ENCODE measurements around the gene HOXD12.

The HOXD12 gene

DNA sequence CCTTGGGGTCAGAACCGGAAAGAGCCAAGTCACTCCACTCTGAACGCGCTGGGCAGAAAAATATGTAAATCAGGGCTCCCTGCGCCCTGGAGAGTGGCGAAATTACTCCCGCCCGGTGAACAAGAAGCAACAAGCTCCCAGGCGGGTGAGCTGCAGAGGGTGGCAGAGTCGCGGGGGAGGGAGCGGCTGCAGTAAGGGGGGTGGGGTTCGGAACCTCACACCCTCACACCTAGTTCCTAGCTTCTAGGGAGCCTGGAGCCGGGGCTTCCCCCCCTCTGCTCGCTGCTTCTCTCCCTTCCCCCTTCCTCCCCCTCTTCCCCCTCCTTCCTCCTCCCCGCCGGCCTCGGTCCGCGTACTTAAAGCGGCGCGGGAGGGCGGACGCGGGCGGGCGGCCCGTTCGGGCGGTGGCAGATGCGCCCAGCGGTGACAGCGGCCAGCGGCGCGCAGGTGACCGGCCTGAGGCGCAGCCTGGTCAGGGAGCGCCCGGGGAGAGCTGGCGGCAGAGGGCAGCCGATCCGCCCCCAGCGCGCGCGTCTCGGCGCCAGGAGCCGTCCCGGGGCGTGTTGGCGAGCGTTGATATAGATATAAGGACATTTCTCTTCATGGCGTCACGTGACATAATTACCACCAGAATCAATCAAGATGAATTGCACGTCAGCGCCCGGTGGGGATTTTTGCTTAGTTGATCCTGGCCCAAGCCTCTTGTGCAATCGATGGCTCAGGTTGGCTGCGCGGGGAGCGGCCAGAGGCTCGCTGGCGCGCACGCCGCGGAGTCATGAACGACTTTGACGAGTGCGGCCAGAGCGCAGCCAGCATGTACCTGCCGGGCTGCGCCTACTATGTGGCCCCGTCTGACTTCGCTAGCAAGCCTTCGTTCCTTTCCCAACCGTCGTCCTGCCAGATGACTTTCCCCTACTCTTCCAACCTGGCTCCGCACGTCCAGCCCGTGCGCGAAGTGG lies 7.3 kb downstream of the HOXD12 start, which contains the start of gene HOXD11:
HOXD11 (plus strand) TSS at position 700 of the 959 bp plus-strand sequence; CDS start at position 776, 76 bp downstream.
- DNase-seq (ENCODE audit: low spot score), result no peak

DNA sequence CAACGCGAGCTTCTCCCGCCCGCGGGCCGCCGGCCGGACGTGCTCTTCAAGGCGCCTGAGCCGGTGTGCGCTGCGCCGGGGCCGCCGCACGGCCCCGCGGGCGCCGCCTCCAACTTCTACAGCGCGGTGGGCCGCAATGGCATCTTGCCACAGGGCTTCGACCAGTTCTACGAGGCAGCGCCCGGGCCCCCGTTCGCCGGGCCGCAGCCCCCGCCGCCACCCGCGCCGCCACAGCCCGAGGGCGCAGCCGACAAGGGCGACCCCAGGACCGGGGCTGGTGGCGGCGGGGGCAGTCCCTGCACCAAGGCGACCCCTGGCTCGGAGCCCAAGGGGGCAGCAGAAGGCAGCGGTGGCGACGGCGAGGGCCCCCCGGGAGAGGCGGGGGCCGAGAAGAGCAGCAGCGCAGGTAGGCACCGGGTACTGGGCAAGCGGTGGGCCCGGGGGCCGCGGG lies 8.2 kb downstream of the HOXD12 start:
- no peak for DNase-seq (ENCODE audit: low spot score)

DNA sequence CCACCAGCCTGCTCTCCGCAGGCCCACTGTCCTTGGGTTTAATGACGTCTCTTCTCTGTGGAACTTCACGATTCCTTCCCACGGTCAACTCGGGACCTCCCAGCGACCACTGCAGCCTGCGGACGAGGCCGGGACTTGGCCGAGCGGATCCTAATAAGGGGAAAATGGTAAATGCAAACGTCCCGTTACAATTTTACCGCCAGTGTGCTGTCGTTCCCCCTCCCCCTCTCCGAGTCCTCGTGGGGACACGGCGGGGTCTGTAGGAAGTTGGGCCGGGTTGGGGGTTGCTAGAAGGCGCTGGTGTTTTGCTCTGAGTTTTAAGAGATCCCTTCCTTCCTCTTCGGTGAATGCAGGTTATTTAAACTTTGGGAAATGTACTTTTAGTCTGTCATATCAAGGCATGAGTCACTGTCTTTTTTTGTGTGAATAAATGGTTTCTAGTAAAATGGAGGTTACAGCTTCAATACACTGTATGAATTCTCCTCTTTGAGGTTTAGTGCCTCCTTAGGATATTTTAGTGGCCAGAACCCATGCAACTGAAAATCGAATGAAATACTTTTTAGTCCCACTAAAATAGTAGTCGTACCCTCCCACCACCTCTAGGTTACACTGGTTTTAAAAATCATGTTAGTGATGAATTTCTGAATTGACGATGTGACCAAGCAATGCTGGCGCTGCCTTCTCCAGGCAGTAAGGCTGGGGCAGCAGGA lies 9.8 kb downstream of the HOXD12 start:
- DNase-seq (ENCODE audit: low spot score), result no peak

DNA sequence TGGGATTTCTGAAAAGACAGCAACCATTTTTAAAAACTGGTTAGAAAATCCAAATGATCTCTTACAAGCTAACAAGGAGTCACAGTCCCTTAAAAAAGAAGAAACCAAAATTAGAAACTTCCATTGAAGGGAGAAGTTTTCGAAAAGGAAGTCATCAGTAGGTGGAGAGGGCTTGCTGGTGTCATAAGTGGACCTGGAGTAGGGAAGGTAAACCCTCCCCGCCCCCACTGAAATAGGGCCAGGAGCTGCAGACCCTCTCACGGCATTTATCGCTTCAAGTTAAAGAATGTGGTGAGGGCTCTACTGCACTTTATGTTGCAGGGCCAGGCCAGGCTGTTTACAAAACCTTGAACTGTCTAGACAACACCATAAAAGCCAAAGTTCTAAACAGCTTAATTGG lies 10.4 kb downstream of the HOXD12 start:
- no peak for DNase-seq (ENCODE audit: low spot score)

DNA sequence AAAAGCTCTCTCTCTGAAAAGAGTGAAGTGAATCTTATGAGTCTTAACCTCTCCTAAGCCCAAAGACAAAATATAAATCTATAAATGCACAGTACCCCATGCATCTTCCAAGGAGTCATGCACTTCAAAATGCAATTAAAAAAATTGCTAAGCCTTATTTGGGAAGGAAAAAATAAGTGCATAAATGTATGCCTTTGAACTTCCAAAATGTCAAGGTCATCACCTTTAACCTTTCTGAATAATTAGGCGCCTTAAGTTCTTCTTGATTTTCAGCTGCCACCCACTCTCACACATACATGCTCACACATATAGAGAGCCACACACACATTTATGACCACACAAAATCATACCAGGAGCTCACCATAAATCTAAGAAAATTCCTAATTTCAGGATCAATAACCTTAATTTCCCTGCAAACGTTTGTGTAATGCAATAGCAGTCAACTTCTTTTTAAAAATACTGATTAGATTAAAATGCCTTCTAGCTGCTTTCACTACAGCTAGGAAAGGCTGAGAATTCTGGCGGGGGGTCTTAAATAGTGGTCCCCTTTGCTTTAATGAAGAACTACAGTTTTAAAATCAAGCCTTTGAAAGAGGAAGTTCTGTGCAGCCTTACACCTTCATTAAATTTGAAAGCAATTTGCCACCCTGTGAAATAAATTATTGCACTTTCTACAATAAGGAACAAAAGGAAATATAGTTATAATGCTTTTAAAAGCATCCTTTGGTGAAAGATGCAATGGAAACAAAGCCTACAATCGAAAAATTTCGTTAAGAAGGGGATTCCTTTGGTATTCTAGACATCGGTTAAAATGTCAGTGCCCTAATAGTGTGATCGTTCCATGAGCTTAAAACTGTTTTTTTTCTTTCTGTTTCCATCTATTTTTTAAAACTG lies 11.1 kb downstream of the HOXD12 start:
- no peak for DNase-seq (ENCODE audit: low spot score)

DNA sequence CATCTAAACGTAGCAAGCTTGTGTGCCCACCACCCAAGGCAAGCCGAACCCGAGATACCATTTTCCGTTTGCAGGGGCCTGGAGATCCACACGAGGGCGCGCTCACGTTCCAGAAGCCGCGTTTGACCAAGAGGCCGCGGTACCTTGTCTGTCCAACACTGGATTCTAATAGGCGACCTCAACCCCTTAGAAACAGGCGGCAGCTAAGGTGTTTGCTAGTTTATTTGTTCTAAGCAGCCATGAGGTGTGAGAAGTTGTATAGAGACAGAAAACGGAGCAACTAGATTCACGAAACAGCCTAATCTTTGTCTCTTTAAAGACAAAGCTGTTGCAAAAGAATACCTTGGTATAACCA lies 11.7 kb downstream of the HOXD12 start:
- no peak for DNase-seq (ENCODE audit: low spot score)

DNA sequence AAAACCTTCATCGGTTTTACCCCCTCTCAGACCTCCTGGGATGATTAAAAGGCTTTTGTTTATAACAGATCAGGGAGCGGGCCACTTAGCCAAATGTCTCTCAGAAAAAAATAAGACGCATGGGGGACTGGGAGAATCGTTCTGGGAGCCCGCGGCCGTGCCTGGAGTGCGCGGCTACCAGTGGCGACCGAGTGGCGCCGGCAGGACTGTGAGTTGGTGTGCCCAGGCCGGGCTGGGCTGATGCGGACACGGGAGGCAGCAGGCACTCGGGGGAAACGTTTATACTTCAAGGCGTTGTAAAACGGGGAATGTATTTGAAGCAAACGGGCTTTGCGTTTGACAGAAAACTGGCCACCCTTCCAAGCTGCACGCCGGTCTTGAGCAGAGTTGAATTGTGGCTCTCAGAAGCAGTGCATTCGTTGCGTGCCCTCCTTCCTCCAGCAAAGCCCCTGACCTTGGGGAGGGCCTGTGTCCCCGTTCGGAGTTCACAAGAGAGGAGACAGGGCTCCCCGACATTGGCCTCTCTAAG lies 12.3 kb downstream of the HOXD12 start:
- no peak for DNase-seq (ENCODE audit: low spot score)

DNA sequence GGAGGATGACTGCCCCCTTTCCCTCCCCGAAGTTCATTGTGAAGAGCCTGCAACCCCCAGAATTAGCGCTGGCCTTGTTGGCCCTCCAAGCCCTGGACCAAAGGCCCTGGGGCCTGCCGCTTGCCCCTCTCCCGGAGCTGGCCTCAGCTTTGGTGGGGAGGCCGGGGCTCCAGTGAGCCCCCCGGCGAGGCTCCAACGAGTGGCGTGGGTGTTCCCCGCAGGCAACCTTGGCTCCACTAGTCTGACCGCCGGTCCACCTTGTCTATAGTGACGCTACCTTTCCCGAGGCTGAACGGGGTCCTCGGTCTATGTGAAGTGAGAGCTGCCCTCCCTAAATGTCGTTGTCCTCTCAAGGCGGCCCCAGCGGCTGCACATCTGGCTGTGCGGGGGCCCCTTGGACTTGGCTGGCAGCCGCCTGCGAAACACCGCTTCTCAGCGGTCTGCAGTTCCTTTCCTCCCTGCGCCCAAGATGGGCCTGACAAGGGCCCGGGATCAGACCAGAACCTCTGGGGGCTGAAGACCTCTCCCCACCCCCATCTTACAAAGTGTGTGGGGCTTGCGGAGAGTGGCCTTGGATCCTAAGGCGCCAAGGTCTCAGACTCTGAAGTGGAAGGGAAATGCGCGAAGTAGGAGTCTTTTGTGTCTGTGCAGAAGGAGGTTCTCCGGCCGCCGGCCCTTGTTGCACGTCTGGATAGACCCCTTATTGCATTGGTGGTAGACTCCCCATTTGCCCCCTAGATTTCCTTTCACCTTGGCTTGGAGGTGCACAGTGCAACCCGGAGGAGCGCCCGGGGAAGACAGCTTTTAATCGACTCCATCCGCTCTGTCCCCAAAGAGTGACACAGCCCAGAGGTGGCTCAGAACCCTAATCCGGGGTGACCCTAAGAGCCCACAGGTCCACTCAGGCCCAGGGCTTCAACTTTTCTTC lies 13.0 kb downstream of the HOXD12 start:
- no peak for DNase-seq (ENCODE audit: low spot score)

DNA sequence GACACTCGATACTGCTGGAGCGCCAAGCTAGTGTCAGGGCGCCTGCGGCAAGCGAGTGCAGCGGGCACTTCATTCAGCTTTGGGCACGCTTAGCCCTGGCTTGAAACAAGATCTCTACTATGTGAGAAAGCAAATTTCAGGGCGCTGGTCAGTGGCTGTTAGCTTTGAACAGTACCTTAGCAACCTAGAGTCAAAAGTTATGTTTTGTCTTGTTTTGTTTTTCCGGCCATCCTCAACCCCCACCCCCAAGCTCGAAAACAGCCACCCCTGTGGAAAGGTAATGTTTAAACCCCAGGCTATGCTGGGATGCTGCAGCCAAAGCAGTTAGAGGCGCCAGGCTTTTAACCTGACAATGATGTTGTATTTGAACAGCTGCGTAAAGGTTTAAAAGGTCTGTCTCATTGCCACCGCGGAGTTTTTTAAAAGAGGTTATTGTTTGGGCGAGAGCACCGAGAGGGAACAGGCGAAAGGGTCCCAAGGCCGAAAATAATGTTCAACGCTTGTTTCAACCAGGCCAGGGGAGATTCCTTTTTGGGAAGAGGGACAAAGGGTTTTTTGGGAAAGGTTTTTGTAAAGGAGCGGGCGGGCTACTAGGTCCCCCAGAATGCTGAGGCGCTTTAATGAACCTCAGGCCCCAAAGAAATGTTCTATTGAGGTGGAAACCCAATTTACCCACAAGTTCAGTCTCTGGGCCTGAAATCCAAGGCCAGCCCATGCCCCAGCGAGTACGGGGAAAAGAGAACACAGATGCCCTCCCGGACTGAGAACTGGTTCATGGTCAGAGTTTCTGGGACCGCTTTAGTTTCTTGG lies 14.7 kb downstream of the HOXD12 start:
- DNase-seq (ENCODE audit: low spot score), result no peak

DNA sequence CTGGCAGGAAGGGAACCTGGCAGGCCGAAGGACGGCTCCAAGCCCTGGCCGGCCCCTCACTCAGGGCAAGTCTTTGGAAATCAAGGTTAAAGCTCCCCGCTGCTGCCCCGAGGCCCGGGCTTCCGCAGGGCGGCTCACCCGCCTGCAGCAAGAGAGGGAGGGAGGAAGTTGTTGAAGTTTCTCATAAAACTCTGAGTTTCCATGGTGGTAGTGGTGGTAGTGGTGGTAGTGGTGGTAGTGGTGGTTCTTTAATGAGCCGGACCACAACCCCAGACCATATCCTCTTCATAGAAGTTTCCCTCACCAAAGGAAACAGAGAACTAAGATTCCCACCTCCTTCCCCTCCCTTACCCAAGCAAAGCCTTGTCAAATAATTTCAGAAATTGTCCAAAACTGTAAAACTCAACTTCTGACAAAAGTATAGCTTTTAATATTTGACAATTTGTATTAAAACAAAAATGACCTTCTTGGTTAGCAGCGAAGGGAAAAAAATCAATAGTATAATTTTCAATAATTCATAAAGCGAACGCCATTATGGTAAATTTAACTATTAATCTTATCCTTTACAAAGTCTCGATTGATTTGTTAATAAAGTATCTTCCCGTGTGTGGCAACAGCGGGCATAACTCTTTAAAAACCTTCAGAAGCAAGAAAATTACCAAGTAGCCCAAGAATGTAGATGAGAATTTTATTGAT lies 15.5 kb downstream of the HOXD12 start:
- DNase-seq (ENCODE audit: low spot score), result no peak

DNA sequence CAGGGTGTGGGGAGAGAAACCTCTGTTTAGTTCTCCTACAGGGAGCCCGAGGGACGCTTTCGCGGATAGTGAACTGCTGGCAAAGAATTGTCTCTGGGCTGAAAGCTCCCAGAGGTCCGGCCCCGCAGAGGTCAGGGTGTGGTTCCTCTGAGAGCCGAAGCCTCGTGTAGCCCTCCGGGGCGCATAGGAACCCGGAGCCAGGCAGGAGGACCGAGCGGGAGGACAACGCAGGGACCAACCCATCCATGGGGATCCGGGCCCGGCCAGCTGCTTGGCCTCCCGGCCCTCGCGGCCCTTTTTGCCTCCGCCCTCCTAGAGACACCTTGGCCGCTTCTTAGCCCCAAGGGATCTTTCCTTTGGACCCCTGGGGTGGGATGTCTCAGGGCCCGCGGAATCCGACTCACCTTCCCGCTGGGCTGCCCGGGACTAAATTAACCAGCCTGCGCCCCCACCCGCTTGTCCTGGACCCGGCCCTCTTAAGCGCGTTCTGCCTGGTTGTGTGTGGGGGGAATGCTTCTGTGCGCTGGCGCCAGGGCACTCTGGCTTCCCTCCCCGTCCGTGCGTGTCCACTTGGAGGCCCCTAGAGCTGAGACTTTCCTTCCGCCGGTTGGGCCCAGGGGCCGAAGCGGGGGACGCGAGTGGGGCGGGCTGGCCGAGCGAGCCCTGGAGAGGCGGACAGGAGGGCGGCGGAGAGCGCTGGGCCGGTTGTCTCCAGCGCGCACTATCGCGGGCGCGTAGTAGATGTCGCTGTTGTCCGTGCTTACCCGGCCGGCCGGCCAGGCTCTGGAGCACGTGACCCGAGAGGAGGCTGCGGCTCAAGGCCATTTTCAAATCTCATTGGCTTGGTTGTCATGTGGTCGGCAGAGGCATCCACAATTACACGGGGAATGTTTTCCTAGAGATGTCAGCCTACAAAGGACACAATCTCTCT lies 16.6 kb downstream of the HOXD12 start, which contains the start of gene HOXD10:
HOXD10 (plus strand) TSS at position 896 of the 931 bp plus-strand sequence. CDS start 56 bp downstream, outside the sequence.
- no peak for DNase-seq (ENCODE audit: low spot score)

DNA sequence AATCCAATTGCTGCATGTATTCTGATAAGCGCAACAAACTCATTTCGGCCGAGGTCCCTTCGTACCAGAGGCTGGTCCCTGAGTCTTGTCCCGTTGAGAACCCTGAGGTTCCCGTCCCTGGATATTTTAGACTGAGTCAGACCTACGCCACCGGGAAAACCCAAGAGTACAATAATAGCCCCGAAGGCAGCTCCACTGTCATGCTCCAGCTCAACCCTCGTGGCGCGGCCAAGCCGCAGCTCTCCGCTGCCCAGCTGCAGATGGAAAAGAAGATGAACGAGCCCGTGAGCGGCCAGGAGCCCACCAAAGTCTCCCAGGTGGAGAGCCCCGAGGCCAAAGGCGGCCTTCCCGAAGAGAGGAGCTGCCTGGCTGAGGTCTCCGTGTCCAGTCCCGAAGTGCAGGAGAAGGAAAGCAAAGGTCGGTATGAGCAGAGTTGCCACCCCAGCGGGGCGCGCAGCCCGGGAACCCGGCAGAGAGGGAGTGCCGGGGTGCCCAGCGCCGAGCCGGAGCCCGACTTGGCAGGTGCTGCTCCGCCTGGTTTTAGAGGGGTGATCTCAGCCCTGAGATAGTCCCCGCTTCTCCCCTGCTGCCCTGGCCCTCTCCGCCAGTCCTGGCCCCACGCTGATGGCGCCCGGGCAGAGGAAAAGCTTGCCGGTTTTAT lies 17.7 kb downstream of the HOXD12 start:
- DNase-seq (ENCODE audit: low spot score), result no peak

DNA sequence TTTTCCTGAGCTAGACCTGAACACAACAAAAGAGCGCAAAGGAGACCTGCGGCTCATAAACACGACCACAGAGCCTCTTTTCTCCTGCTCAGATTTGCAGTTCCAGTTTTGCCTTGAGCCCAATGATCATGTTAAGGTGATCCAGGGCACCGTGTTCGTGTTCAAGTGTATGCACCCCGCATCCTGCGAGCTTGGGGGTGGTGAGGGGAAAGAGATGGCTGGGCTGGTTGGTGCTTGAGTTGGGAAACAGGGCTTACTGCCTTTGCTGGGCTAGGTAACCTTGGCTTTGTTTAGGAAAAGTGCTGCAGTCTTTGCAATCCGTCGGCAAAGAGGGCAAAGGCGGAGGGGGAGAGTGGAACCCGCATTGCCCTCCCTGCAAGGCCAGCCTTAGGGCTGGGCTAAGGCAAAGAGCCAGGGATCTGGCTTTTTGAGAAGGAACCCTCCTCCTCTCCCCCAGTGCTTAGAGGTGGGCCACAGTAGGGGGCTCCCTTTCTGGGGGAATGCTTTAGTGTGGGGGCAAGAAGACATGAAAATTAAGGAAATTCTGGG lies 18.3 kb downstream of the HOXD12 start:
- DNase-seq (ENCODE audit: low spot score), result no peak

DNA sequence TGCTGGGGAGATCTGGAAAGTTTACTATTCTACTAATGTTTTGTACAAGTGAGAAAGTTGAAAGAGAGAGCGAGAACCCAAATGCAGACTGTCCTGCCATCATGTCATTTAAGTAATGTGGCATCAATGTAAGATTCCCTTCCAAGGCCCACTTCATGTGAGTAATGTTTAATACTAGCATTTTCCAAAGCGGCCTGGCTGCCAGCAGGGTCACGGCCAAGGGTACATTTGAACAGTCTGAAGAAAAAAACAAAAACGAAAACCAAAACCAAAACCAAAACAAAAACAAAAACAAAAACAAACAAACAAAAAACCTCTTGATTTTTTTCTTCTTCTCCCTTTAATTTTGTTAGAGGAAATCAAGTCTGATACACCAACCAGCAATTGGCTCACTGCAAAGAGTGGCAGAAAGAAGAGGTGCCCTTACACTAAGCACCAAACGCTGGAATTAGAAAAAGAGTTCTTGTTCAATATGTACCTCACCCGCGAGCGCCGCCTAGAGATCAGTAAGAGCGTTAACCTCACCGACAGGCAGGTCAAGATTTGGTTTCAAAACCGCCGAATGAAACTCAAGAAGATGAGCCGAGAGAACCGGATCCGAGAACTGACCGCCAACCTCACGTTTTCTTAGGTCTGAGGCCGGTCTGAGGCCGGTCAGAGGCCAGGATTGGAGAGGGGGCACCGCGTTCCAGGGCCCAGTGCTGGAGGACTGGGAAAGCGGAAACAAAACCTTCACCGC lies 19.2 kb downstream of the HOXD12 start:
- no peak for DNase-seq (ENCODE audit: low spot score)

DNA sequence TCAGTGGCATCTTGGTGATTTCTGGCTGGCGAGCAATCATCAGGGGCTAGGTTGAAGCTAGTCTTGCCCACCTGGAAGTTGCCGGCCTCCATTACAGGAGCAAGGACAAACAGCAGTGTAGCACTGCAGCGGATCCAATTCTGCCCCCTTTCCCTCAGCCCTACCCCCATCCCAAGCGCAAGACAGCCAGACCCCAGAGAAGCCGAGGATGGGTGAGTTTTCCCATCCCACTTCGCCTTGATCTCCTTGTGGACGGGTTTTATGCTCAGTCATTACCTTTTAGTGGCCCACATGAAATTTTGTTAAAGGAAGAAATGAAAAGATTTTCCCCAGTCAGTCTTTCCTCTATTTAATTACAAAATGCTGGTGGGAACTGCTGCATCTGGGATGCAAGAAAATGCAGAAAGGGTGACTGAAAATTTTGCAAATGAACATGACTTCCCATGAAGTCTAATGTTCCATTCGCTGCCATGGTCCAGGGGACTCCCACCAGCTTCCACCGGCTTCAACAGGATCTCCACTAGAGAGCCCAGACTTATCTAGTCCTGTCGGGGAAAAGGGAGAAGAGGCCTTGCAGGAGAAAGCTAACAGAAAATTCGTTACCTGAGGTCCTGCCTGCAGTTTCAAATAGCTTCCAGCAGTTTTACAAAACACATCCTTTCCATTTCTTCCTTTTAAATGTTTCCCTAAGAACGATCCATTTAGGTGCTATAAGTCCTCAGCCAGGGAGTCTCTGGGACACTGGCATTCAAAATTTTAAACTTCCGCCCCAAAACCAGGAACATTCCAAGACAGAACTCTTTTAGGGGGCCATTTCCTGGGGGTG lies 21.0 kb downstream of the HOXD12 start:
- DNase-seq (ENCODE audit: low spot score), result no peak
